H9 (cell line): ENCODE data around the gene PPP2R3B. TPM values are rescaled to one million over a fixed set of nuclear protein-coding genes. Genes with fewer than 3 reads are reported as not detected.

Source experiments
- DNase-seq: peaks from one replicate; pipeline ENCODE4 v3.0.0-alpha.2; 2017
- H2AFZ ChIP-seq: one replicate; pipeline ENCODE4 v1.6.1; 2013; ENCODE audit warnings: mild to moderate bottlenecking, low read length, control low read depth, moderate library complexity
- H2AK5ac ChIP-seq: 2 replicates; pipeline ENCODE4 v1.6.1; 2013; ENCODE audit warnings: low read length, control low read depth, mixed read lengths; ENCODE audit not compliant: insufficient read length
- H2BK120ac ChIP-seq: one replicate; pipeline ENCODE4 v1.6.1; 2013; ENCODE audit warnings: low read depth, mild to moderate bottlenecking, low read length, control low read depth, inconsistent platforms; ENCODE audit not compliant: poor library complexity, severe bottlenecking
- H2BK12ac ChIP-seq: 2 replicates; pipeline ENCODE4 v1.6.1; 2013; ENCODE audit warnings: low read length, control low read depth, mixed read lengths, low read depth; ENCODE audit not compliant: insufficient read length
- H2BK15ac ChIP-seq: 2 replicates; pipeline ENCODE4 v1.6.1; 2013; ENCODE audit warnings: low read depth, low read length, control low read depth
- H2BK20ac ChIP-seq: one replicate; pipeline ENCODE4 v1.6.1; 2013; ENCODE audit warnings: low read depth, mild to moderate bottlenecking, low read length, control low read depth, inconsistent platforms; ENCODE audit not compliant: poor library complexity, severe bottlenecking
- H2BK5ac ChIP-seq: 2 replicates; pipeline ENCODE4 v1.6.1; 2013; ENCODE audit warnings: low read length, control low read depth, mixed read lengths; ENCODE audit not compliant: insufficient read length
- H3K14ac ChIP-seq: 2 replicates; pipeline ENCODE4 v1.6.1; 2013; ENCODE audit warnings: low read length, control low read depth; ENCODE audit not compliant: insufficient read depth
- H3K18ac ChIP-seq: 2 replicates; pipeline ENCODE4 v1.6.1; 2013; ENCODE audit warnings: low read depth, mild to moderate bottlenecking, mixed read lengths, low read length, control low read depth; ENCODE audit not compliant: insufficient read length
- H3K23ac ChIP-seq: 2 replicates; pipeline ENCODE4 v1.6.1; 2013; ENCODE audit warnings: low read length, control low read depth, mixed read lengths, low read depth; ENCODE audit not compliant: insufficient read length
- H3K23me2 ChIP-seq: 2 replicates; pipeline ENCODE4 v1.6.1; 2013; ENCODE audit warnings: low read depth, mild to moderate bottlenecking, mixed read lengths, low read length, control low read depth; ENCODE audit not compliant: insufficient read length, poor library complexity, severe bottlenecking
- H3K27ac ChIP-seq: 2 replicates; pipeline ENCODE4 v1.5.1; 2013; ENCODE audit warnings: low read length, control low read depth, mixed read lengths, low read depth; ENCODE audit not compliant: insufficient read length
- H3K27me3 ChIP-seq: 2 replicates; pipeline ENCODE4 v1.6.1; 2013; ENCODE audit warnings: low read length, control low read depth, inconsistent platforms; ENCODE audit not compliant: insufficient read depth
- H3K4ac ChIP-seq: 2 replicates; pipeline ENCODE4 v1.6.1; 2013; ENCODE audit warnings: low read depth, mild to moderate bottlenecking, control low read depth, inconsistent platforms, low read length, moderate library complexity
- H3K4me1 ChIP-seq: 2 replicates; pipeline ENCODE4 v1.6.1; 2013; ENCODE audit warnings: low read length, control low read depth, inconsistent platforms; ENCODE audit not compliant: insufficient read depth
- H3K4me2 ChIP-seq: 2 replicates; pipeline ENCODE4 v1.6.1; 2013; ENCODE audit warnings: low read length, control low read depth, mixed read lengths; ENCODE audit not compliant: insufficient read length, insufficient read depth
- H3K56ac ChIP-seq: 2 replicates; pipeline ENCODE4 v1.6.1; 2013; ENCODE audit warnings: low read depth, mild to moderate bottlenecking, mixed read lengths, low read length, control low read depth; ENCODE audit not compliant: insufficient read length
- H3K79me1 ChIP-seq: 2 replicates; pipeline ENCODE4 v1.6.1; 2013; ENCODE audit warnings: low read depth, mild to moderate bottlenecking, moderate library complexity, low read length, control low read depth, inconsistent platforms; ENCODE audit not compliant: insufficient read depth, poor library complexity, severe bottlenecking
- H3K79me2 ChIP-seq: 2 replicates; pipeline ENCODE4 v1.6.1; 2013; ENCODE audit warnings: low read length, control low read depth, inconsistent platforms; ENCODE audit not compliant: insufficient read depth
- H3K9ac ChIP-seq: 2 replicates; pipeline ENCODE4 v1.6.1; 2013; ENCODE audit warnings: low read length, control low read depth, mixed read lengths; ENCODE audit not compliant: insufficient read length; ENCODE audit errors: extremely low read depth
- H3K9me3 ChIP-seq: one replicate; pipeline ENCODE4 v1.6.1; 2013; ENCODE audit warnings: low read depth, low read length, inconsistent platforms; ENCODE audit not compliant: control insufficient read depth
- H3T11ph ChIP-seq: one replicate; pipeline ENCODE4 v1.6.1; 2013; ENCODE audit warnings: mild to moderate bottlenecking, low read length, control low read depth, inconsistent platforms
- H4K20me1 ChIP-seq: one replicate; pipeline ENCODE4 v1.6.1; 2013; ENCODE audit not compliant: control insufficient read depth, insufficient read length, insufficient read depth
- H4K5ac ChIP-seq: 2 replicates; pipeline ENCODE4 v1.6.1; 2013; ENCODE audit warnings: low read depth, mild to moderate bottlenecking, mixed read lengths, low read length, control low read depth; ENCODE audit not compliant: insufficient read length
- H4K8ac ChIP-seq: replicated peaks from 2 replicates; pipeline ENCODE4 v1.6.1; 2013; ENCODE audit warnings: low read length, control low read depth, mixed read lengths, low read depth; ENCODE audit not compliant: insufficient read length
- H4K91ac ChIP-seq: 2 replicates; pipeline ENCODE4 v1.6.1; 2013; ENCODE audit warnings: low read depth, mild to moderate bottlenecking, moderate library complexity, mixed read lengths, low read length, control low read depth; ENCODE audit not compliant: insufficient read length
- H3K27ac Mint-ChIP-seq, 3 experiments: 2 replicates in 2 of 3; 3 replicates in 1 of 3; pipeline ENCODE4 v1.8.0; 2020 to 2021; ENCODE audit warnings: mixed read lengths in 3 of 3, mild to moderate bottlenecking in 1 of 3, moderate library complexity in 1 of 3
- H3K27me3 Mint-ChIP-seq: 2 replicates; pipeline ENCODE4 v1.8.0; 2021; ENCODE audit warnings: low read depth, mild to moderate bottlenecking, moderate library complexity, mixed read lengths
- H3K36me3 Mint-ChIP-seq, 3 experiments: 2 replicates in 2 of 3; 3 replicates in 1 of 3; pipeline ENCODE4 v1.8.0; 2020 to 2021; ENCODE audit warnings: low read depth in 3 of 3, mixed read lengths in 3 of 3; ENCODE audit not compliant: insufficient read depth in 1 of 3
- H3K4me1 Mint-ChIP-seq, 2 experiments: 2 replicates each; pipeline ENCODE4 v1.8.0; 2020; ENCODE audit warnings: mixed read lengths in 2 of 2
- H3K4me3 Mint-ChIP-seq, 2 experiments: 2 replicates in 1 of 2; 3 replicates in 1 of 2; pipeline ENCODE4 v1.8.0; 2020 to 2021; ENCODE audit warnings: mild to moderate bottlenecking in 2 of 2, mixed read lengths in 2 of 2, moderate library complexity in 1 of 2
- H3K9me3 Mint-ChIP-seq, 2 experiments: 2 replicates in 1 of 2; 3 replicates in 1 of 2; pipeline ENCODE4 v1.8.0; 2020; ENCODE audit warnings: mild to moderate bottlenecking in 2 of 2, mixed read lengths in 2 of 2, moderate library complexity in 1 of 2
- WGBS: extraction: QIAGEN DNeasy Blood & Tissue Kit; methylation state at CpG from one replicate; pipeline ENCODE4 v1.1.7; 2013; ENCODE audit warnings: missing lambda C conversion rate, low lambda C conversion rate, mixed read lengths; ENCODE audit not compliant: insufficient read length; ENCODE audit errors: extremely low coverage; 5-methylcytosine and 5-hydroxymethylcytosine counted together
- total RNA-seq: library from RNA; stranded (reverse); gene quantifications from 2 replicates; pipeline ENCODE4 v1.2.1, GENCODE V29; 2021
- TF ChIP-seq, protein P1 (sequence below): fragments of 200-600 bp; sonication (generic); conservative IDR thresholded peaks from 3 replicates; pipeline ENCODE4 v1.8.0; 2021; ENCODE audit warnings: antibody characterized with exemption, mild to moderate bottlenecking

PPP2R3B gene
- total RNA-seq, 1 experiment from 2014 or later = 72.1 TPM

DNA sequence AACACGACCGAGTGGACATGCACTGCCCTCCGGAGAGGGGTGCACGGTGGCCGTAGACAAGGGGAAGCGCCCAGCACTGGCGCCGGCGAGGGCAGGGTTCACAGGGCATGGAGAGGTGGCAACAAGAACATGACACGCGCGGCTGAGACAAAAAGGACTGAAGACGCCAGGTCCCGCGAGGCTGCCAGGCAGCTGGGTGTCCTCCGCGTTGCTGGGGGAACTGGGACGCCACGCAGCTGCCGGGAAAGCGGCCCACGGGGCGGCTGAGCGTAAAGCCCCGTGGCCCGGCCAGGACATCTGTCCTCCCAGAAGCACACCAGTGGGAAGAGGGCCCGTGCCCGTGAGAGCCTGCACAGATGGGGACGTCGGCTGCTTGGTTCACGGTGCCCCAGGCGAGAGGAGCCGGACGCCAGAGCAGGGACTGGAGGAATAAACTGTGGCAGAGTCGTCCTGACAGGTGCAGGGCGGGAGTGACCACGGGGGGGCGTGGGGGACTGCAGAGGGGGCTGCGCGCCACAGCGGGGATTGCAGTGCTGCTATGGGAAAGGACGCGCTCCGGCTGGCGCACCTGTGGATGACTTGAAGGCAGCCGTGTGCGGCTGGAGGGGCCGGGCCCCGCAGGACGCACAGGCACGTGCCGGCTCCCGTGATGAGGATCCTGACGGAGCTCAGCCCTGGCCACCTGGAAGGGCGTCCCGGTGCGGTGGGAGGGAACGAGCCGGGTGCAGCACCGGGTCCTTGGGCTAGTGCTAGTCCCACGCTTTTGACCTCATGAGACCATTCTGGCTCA is 36.0 kb downstream of the PPP2R3B start:
- Histone ChIP-seq H3K23me2 (no peaks in the 10 kb centered on the region), H3K23ac (no peak overlapping the region), H3T11ph (no peak overlapping the region), H4K91ac (no peak overlapping the region), H2BK15ac (no peak overlapping the region), H2AFZ (no peak overlapping the region), H2BK120ac (no peak overlapping the region), H3K9ac (no peak overlapping the region), H3K4ac (no peak overlapping the region), H3K18ac (no peak overlapping the region), H4K5ac (no peak overlapping the region), H4K20me1 (no peaks in the 10 kb centered on the region), H4K8ac (no peak overlapping the region), H2BK5ac (no peak overlapping the region), H2AK5ac (no peak overlapping the region), H3K4me1 (no peaks in the 10 kb centered on the region), H3K27me3 (no peaks in the 10 kb centered on the region), H2BK20ac (no peak overlapping the region), H2BK12ac (no peak overlapping the region), H3K4me2 (no peak overlapping the region), H3K79me2 (no peaks in the 10 kb centered on the region; the same call in 1 of the 2 replicates), H3K14ac (no peak overlapping the region; the same call in 1 of the 2 replicates), H3K56ac (no peak overlapping the region), H3K27ac (no peak overlapping the region), H3K9me3 (no peaks in the 10 kb centered on the region), H3K79me1 (peaks cover 3% of the 10 kb centered on the region)
- WGBS = no CpG with 5 or more reads among the region's 61 CpGs
- DNase-seq = no peak
- TF ChIP-seq, protein P1, sequence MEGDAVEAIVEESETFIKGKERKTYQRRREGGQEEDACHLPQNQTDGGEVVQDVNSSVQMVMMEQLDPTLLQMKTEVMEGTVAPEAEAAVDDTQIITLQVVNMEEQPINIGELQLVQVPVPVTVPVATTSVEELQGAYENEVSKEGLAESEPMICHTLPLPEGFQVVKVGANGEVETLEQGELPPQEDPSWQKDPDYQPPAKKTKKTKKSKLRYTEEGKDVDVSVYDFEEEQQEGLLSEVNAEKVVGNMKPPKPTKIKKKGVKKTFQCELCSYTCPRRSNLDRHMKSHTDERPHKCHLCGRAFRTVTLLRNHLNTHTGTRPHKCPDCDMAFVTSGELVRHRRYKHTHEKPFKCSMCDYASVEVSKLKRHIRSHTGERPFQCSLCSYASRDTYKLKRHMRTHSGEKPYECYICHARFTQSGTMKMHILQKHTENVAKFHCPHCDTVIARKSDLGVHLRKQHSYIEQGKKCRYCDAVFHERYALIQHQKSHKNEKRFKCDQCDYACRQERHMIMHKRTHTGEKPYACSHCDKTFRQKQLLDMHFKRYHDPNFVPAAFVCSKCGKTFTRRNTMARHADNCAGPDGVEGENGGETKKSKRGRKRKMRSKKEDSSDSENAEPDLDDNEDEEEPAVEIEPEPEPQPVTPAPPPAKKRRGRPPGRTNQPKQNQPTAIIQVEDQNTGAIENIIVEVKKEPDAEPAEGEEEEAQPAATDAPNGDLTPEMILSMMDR = no peak
- Mint-ChIP-seq H3K4me1 (0 out of 4 replicates have a peak, but pooled peaks cover 0 to 3% of the 10 kb centered on the region in 2 experiments), H3K36me3 (peaks cover 10 to 50% (median 46%) of the 10 kb centered on the region in 3 experiments; a peak in 6 of 7 replicates), H3K27ac (peak overlapping the region in 2 of 3 experiments; percentile 87; a peak in 2 of 7 replicates), H3K4me3 (no peak overlapping the region), H3K27me3 (no peaks in the 10 kb centered on the region; the same call in 1 of the 2 replicates), H3K9me3 (no peaks in the 10 kb centered on the region)
